Activated T-cell treated with anti-CD3 and anti-CD28 coated beads, Interleukin-2, amount 50 U/mL, for 72 hours (primary cell): ENCODE data around the gene R3HDM4. TPM values are rescaled to one million over a fixed set of nuclear protein-coding genes. Genes with fewer than 3 reads are reported as not detected.
"Not testable (repeated sequence)": the region's sequence is repeated elsewhere in the genome, so short reads cannot be mapped to it uniquely, and the experiment has no call there.

ENCODE experiments used
- ATAC-seq, 2 donors: fragments of 150-1000 bp; cut with Tn5 transposase; replicated peaks in 1 of 2; 2 replicates each; pipeline ENCODE4 v1.10.0; 2021; ENCODE audit warnings: moderate library complexity in 2 of 2, mild to moderate bottlenecking in 1 of 2
- DNase-seq, 2 donors: peaks; one replicate each; pipeline ENCODE4 v3.0.0; 2021 to 2022; ENCODE audit warnings: mixed read lengths in 1 of 2
- H3K27ac Mint-ChIP-seq: one replicate; pipeline ENCODE4 v1.8.0; 2022; ENCODE audit warnings: mild to moderate bottlenecking, moderate library complexity, mixed read lengths
- H3K27me3 Mint-ChIP-seq: one replicate; pipeline ENCODE4 v1.8.0; 2022; ENCODE audit warnings: low read depth, mixed read lengths
- H3K36me3 Mint-ChIP-seq, 2 donors: one replicate each; pipeline ENCODE4 v1.8.0; 2022; ENCODE audit warnings: mixed read lengths in 2 of 2, mild to moderate bottlenecking in 1 of 2; ENCODE audit not compliant: insufficient read depth in 2 of 2
- H3K4me1 Mint-ChIP-seq: one replicate; pipeline ENCODE4 v1.8.0; 2022; ENCODE audit warnings: low read depth, mixed read lengths
- H3K4me3 Mint-ChIP-seq, 2 donors: one replicate each; pipeline ENCODE4 v1.8.0; 2022; ENCODE audit warnings: mild to moderate bottlenecking in 2 of 2, mixed read lengths in 2 of 2, moderate library complexity in 2 of 2
- H3K9me3 Mint-ChIP-seq, 2 donors: one replicate each; pipeline ENCODE4 v1.8.0; 2022; ENCODE audit warnings: mixed read lengths in 2 of 2
- total RNA-seq, 2 donors: library from RNA; stranded (reverse); gene quantifications; one replicate each; pipeline ENCODE4 v1.2.3, GENCODE V29; 2022

R3HDM4 gene
- total RNA-seq, 2 donors from 2014 or later = 109 to 126 TPM

DNA sequence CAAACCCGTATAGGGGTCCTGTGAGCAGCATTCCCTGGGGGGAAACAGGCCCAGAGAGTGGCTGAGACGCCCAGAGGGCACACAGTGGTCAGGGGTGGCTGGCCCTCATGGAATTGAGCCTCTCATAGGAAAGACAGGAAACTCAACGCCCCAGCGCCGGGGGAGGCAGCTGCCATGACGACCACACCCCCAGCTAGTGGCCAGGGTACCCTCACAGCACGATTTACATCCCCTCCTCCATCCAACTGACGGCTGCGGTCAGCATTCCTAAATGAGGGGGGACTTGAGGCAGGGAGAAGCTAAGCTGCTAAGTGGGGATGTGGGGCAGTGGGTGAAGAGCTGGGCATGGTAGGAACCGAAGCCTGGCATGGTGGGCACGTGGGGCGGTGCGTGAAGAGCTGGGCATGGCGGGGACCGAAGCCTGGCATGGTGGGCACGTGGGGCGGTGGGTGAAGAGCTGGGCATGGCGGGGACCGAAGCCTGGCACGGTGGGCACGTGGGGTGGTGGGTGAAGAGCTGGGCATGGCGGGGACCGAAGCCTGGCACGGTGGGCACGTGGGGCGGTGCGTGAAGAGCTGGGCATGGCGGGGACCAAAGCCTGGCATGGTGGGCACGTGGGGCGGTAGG is 30.0 kb downstream of the R3HDM4 start:
- no peaks in the 10 kb centered on the region for H3K9me3 Mint-ChIP-seq
- ATAC-seq = no peak

DNA sequence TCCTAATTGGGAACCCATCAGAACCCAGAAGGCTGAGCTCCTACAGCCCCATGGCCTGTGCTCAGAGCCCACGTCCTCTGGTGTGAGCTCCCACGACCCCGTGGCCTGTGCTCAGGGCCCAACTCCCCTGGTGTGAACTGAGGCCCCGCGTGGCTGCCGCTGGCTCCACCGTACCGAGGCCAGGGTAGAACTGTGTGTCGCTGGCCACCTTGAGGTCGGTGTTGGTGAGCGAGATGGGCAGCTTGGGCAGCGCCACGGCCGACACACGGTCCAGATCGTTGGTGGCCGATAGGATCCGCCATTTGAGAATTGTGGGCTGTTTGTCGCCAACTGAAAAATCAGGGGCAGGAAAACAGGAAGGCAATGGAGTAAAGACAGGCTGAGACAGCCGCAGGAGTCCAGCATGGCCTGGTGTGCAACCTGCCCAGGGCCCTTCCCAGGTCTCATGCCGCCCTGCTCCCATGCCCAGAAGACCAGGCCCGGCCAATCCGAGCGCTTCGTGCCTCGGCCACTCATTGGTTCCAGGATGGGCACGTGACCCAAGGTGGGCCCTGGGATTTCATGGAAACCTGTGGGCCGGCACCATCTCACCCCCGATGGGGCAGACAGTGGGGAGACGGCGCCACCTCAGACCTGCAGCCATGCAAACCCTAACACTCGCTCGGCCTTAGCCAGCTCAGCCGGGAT is 31.5 kb downstream of the R3HDM4 start:
- Mint-ChIP-seq H3K4me3 (no peak overlapping the region), H3K27me3 (no peaks in the 10 kb centered on the region), H3K27ac (no peak overlapping the region), H3K36me3 (peaks cover 0 to 1% of the 10 kb centered on the region in 2 donors), H3K4me1 (no peaks in the 10 kb centered on the region), H3K9me3 (no peaks in the 10 kb centered on the region)
- DNase-seq (no peak), ATAC-seq (no peak)

More for the DNA sequence above, 30.0 kb downstream of the R3HDM4 start:
- Mint-ChIP-seq H3K4me3 (no peak overlapping the region), H3K27me3 (no peaks in the 10 kb centered on the region), H3K36me3 (peaks cover 0 to 1% of the 10 kb centered on the region in 2 donors), H3K4me1 (no peaks in the 10 kb centered on the region), H3K27ac (no peak overlapping the region)
- DNase-seq = no peak

DNA sequence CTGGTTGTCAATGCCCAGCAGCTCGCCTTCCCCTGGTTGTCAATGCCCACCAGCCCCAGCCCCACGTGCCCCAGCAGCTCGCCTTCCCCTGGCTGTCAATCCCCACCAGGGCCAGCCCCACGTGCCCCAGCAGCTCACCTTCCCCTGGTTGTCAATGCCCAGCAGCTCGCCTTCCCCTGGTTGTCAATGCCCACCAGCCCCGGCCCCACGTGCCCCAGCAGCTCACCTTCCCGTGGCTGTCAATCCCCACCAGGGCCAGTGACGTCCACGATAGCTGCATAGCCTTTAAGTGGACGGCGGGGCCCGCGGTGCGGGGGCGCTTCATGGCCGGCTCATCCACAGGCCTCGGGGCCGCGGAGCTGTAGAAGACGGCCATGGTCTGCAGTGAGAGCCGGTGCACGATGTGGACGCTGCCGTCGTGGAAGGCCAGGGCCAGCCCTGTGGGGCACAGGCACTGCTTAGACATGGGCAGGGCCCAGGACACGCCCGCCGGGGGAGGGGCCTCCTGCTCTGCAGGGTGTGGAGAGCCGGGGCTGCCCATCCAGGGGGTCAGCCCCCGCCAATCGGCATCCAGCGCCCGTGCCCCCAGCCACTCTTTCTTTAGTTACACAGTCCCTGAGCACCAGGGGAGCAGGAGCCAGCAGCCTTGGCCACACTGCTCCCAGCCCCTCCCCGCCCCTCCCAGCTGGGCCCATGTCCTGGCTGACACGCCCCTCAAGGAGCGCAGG is 33.1 kb downstream of the R3HDM4 start:
- Mint-ChIP-seq H3K36me3 (peaks cover 0 to 1% of the 10 kb centered on the region in 2 donors), H3K9me3 (no peaks in the 10 kb centered on the region), H3K4me1 (no peaks in the 10 kb centered on the region), H3K27ac (no peak overlapping the region), H3K27me3 (no peaks in the 10 kb centered on the region), H3K4me3 (no peak overlapping the region)
- no peak for DNase-seq
- ATAC-seq = no peak

DNA sequence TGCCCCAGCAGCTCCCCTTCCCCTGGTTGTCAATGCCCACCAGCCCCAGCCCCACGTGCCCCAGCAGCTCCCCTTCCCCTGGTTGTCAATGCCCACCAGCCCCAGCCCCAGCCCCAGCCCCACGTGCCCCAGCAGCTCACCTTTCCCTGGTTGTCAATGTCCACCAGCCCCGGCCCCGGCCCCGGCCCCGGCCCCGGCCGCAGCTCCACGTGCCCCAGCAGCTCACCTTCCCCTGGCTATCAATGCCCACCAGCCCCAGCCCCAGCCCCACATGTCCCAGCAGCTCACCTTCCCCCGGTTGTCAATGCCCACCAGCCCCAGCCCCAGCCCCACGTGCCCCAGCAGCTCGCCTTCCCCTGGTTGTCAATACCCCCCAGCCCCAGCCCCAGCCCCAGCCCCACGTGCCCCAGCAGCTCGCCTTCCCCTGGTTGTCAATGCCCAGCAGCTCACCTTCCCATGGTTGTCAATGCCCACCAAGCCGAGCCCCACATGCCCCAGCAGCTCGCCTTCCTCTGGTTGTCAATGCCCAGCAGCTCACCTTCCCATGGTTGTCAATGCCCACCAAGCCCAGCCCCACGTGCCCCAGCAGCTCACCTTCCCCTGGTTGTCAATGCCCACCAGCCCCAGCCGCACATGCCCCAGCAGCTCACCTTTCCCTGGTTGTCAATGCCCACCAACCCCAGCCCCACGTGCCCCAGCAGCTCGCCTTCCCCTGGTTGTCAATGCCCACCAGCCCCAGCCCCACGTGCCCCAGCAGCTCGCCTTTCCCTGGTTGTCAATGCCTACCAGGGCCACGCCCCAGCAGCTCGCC is 34.1 kb downstream of the R3HDM4 start:
- DNase-seq, H3K27ac Mint-ChIP-seq, H3K4me3 Mint-ChIP-seq, ATAC-seq, H3K27me3 Mint-ChIP-seq, H3K4me1 Mint-ChIP-seq, H3K9me3 Mint-ChIP-seq, H3K36me3 Mint-ChIP-seq: not testable (repeated sequence)

DNA sequence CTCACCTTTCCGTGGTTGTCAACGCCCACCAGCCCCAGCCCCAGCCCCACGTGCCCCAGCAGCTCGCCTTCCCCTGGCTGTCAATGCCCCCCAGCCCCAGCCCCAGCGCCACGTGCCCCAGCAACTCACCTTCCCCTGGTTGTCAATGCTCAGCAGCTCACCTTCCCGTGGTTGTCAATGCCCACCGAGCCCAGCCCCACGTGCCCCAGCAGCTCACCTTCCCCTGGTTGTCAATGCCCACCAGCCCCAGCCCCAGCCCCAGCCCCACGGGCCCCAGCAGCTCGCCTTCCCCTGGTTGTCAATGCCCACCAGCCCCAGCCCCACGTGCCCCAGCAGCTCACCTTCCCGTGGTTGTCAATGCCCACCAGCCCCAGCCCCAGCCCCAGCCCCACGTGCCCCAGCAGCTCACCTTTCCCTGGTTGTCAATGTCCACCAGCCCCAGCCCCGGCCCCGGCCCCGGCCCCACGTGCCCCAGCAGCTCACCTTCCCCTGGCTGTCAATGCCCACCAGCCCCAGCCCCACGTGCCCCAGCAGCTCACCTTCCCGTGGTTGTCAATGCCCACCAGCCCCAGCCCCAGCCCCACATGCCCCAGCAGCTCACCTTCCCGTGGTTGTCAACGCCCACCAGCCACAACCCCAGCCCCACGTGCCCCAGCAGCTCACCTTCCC is 34.9 kb downstream of the R3HDM4 start:
- not testable (repeated sequence) for ATAC-seq, H3K4me3 Mint-ChIP-seq, DNase-seq, H3K36me3 Mint-ChIP-seq, H3K27me3 Mint-ChIP-seq, H3K27ac Mint-ChIP-seq, H3K9me3 Mint-ChIP-seq, H3K4me1 Mint-ChIP-seq

DNA sequence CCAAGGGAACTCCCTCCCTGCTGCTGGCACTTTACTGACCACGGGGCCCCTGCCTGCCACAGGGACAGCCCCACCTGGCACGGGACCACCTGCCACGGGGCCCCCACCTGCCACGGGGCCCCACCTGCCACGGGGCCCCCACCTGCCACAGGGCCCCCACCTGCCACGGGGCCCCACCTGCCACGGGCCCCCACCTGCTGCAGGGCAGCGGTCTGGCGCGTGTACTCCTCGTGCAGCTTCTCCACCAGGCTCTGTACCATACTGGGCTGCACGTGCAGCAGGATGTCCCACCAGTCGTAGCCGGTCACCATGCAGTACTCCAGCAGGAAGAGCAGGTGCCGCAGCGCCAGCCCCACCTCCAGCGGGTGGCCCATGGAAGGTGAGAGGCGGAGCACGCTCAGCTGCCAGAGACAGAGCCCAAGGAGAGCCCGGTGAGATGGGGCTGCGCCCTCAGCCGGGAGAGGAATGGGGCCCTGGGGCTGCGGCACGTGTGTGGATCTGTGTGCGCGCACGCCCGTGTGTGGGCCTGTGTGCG is 36.2 kb downstream of the R3HDM4 start:
- Mint-ChIP-seq H3K9me3 (no peaks in the 10 kb centered on the region), H3K27ac (no peak overlapping the region), H3K36me3 (peaks cover 0 to 1% of the 10 kb centered on the region in 2 donors), H3K4me1 (peaks cover 11% of the 10 kb centered on the region), H3K27me3 (no peaks in the 10 kb centered on the region), H3K4me3 (no peak overlapping the region)
- no peak for ATAC-seq
- DNase-seq = no peak

DNA sequence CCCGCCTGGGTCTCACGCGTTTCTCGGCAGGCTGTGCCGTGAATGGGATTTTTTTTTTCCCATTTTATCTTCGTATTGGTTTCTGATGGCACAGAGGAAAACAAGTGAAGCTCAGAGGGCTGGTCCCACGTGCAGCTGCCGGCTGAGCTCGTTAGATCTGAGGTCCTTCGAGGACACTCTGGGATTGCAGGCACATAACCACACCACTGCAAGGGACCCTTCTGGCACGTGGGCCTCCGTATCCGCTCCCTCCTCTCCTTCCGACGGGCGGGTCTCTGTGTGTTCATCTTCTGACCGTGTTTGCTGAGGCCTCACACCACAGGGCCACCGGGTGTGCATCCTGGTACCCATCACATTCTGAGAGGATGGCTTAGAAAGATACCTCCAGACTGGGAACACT is 36.9 kb downstream of the R3HDM4 start:
- peaks cover 11% of the 10 kb centered on the region for H3K4me1 Mint-ChIP-seq
- no peak overlapping the region for H3K4me3 Mint-ChIP-seq
- H3K36me3 Mint-ChIP-seq = peaks cover 0 to 1% of the 10 kb centered on the region in 2 donors
- H3K27ac Mint-ChIP-seq = no peak overlapping the region
- DNase-seq (no peak), ATAC-seq (no peak)
- no peaks in the 10 kb centered on the region for H3K9me3 Mint-ChIP-seq
- H3K27me3 Mint-ChIP-seq = no peaks in the 10 kb centered on the region

DNA sequence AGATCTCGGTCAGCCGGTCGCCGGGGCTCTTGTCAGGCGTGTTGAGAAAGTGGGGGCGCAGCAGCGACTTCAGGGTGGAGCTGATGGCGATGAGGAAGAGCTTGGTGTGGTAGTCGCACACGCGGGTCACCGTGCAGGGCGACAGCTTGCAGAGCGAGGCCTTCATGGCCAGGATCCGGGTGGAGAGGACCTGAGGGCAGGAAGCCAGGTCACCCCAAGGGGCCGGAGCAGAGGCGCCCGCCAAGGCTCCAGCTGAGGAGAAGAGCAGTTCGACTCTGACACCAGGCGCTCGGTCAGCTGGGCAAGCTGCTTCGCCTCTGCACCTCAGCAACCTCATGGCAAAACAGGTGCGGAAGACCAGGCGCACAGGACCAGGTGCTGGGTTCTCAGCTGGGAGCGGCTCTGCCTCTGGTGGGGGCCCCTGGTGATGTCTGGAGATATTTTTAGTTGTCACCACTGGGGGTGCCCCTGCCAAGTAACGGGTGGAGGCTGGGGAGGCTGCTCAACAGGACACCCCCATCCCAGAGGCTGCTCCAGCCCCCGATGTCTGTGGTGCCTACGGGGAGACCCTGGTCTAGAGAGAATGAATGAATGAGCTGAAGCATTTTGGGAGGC is 37.6 kb downstream of the R3HDM4 start:
- Mint-ChIP-seq H3K27me3 (no peaks in the 10 kb centered on the region), H3K9me3 (no peaks in the 10 kb centered on the region), H3K4me1 (peaks cover 11% of the 10 kb centered on the region), H3K36me3 (peaks cover 0 to 3% of the 10 kb centered on the region in 2 donors), H3K27ac (no peak overlapping the region), H3K4me3 (no peak overlapping the region)
- no peak for ATAC-seq
- no peak for DNase-seq

DNA sequence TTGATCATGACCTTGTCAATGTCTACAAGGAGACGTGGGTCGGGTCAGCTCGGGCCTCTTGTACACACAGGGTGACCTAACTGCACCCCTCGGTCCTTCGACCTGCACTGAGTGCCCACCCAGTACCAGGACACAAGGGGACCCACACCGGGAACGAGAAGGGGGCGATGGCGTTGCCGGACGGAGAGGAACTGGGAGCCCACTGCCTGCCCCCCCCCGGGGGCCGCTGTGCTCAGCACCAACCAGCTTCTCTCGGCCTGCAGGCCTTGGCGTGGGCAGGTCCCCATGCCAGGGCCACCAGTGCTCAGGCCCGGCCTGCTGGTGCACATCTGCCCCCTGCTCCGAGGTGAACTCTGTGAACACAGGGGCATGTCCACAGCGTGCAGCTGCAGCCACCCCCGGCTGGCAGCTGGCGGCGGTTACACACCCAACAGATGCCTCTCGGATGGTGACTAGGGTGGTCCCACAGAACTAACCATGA is 39.4 kb downstream of the R3HDM4 start:
- DNase-seq = no peak
- no peaks in the 10 kb centered on the region for H3K27me3 Mint-ChIP-seq
- no peak overlapping the region for H3K4me3 Mint-ChIP-seq
- H3K9me3 Mint-ChIP-seq = no peaks in the 10 kb centered on the region
- no peak for ATAC-seq
- peaks cover 11% of the 10 kb centered on the region for H3K4me1 Mint-ChIP-seq
- H3K27ac Mint-ChIP-seq = no peak overlapping the region
- peaks cover 0 to 3% of the 10 kb centered on the region in 2 donors for H3K36me3 Mint-ChIP-seq

DNA sequence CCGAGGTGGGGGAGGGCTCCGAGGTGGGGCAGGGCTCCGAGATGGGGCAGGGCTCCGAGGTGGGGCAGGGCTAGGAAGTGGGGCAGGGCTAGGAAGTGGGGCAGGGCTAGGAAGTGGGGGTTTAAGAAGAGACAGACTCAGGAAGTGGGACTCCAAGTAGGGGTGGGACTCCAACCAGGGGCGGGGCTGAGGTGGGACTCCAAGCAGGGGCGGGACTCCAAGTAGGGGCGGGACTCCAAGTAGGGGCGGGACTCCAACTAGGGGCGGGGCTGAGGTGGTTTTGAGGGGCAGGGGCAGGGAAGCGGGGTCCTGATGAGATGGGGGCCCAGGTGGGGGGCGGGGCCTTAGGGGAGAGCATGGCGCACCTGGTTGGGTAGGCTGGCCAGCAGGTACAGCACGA is 39.9 kb downstream of the R3HDM4 start:
- ATAC-seq (peak; percentile 80 to 82), DNase-seq (peak; percentile 71 to 83)
- Mint-ChIP-seq H3K27ac (no peak overlapping the region), H3K27me3 (no peaks in the 10 kb centered on the region), H3K4me1 (peaks cover 11% of the 10 kb centered on the region), H3K9me3 (no peaks in the 10 kb centered on the region), H3K36me3 (peaks cover 0 to 4% of the 10 kb centered on the region in 2 donors), H3K4me3 (peak overlapping the region; percentile 63 to 70)

DNA sequence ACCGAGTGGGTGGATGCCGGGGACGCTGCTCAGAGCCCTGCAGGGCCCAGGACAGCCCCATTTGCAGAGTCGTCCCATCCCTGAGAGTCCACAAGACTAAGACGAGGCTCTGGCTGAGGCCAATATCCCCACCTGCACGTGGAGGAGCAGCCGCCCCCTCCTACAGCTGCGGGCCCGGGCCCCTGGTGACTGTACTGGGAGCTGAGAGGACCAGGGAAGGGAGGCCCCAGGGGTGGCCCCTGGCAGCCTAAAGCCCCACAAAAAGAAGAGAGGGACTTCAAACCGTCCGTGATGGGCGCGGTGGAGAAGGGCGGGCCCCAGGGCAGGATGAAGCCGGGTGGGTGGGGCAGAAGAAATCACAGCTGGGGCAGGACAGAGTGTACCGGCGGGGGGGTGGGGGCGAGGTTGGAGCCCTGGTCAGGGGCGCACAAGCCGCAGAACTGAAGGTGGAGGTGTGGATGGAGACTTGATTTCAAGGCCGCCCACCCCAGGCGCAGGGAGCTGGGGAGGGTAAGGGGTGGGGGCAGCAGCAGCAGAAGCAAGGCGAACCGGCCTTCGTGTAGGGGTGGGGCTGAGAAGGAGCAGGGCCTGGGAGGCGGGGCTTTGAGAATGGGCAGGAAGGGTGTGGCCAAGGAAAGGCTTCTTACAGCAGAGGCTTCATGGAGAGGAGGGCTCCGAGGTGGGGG is 40.6 kb downstream of the R3HDM4 start:
- Mint-ChIP-seq H3K4me1 (peaks cover 11% of the 10 kb centered on the region), H3K9me3 (no peaks in the 10 kb centered on the region), H3K27me3 (no peaks in the 10 kb centered on the region), H3K4me3 (peak overlapping the region; percentile 74 to 80), H3K27ac (peak overlapping the region; percentile 56), H3K36me3 (peaks cover 2 to 4% of the 10 kb centered on the region in 2 donors)
- DNase-seq = peak; percentile 87 to 92
- peak; percentile 88 to 89 for ATAC-seq
